OCI-LY1 (cell line): ENCODE data around the gene TMEM184B.

Experiments
- H2AFZ ChIP-seq: fragments of 200-600 bp; sonication (generic), shearing (Covaris generic); 2 replicates; pipeline ENCODE4 v1.6.0; 2014; ENCODE audit warnings: antibody characterized with exemption, mild to moderate bottlenecking, low read length
- H3F3A ChIP-seq: fragments of 200-600 bp; sonication (generic), shearing (Covaris generic); 2 replicates; pipeline ENCODE4 v1.6.0; 2014; ENCODE audit warnings: mild to moderate bottlenecking, antibody characterized with exemption, low read length, moderate library complexity; ENCODE audit not compliant: insufficient read depth
- H3K27ac ChIP-seq: fragments of 200-600 bp; sonication (generic); 2 replicates; pipeline ENCODE4 v1.5.1; 2014; ENCODE audit warnings: low read length, mixed run types, mild to moderate bottlenecking, low read depth; ENCODE audit not compliant: poor library complexity, severe bottlenecking
- H3K27me3 ChIP-seq: fragments of 200-600 bp; sonication (generic); 2 replicates; pipeline ENCODE4 v1.6.0; 2014; ENCODE audit warnings: antibody characterized with exemption, mild to moderate bottlenecking, low read length, moderate library complexity; ENCODE audit not compliant: insufficient read depth
- H3K36me3 ChIP-seq: fragments of 200-600 bp; sonication (generic); 2 replicates; pipeline ENCODE4 v1.6.1; 2014; ENCODE audit warnings: mild to moderate bottlenecking, antibody characterized with exemption, low read length, moderate library complexity, mixed read lengths; ENCODE audit not compliant: insufficient read depth
- H3K4me1 ChIP-seq: fragments of 200-600 bp; sonication (generic); 2 replicates; pipeline ENCODE4 v1.5.1; 2014; ENCODE audit warnings: mild to moderate bottlenecking, low read length, moderate library complexity; ENCODE audit not compliant: insufficient read depth, severe bottlenecking
- H3K4me2 ChIP-seq: fragments of 200-600 bp; sonication (generic), shearing (Covaris generic); 2 replicates; pipeline ENCODE4 v1.6.1; 2014; ENCODE audit warnings: low read length
- H3K4me3 ChIP-seq: fragments of 200-600 bp; sonication (generic); 2 replicates; pipeline ENCODE4 v1.5.1; 2014; ENCODE audit warnings: low read length, low read depth, mild to moderate bottlenecking, mixed read lengths; ENCODE audit not compliant: poor library complexity, severe bottlenecking
- H3K79me2 ChIP-seq: fragments of 200-600 bp; shearing (Covaris generic); 2 replicates; pipeline ENCODE4 v1.6.1; 2016; ENCODE audit warnings: mixed run types, low read length, mixed read lengths; ENCODE audit not compliant: insufficient read depth
- H3K9ac ChIP-seq: fragments of 200-600 bp; sonication (generic), shearing (Covaris generic); 2 replicates; pipeline ENCODE4 v1.6.1; 2014; ENCODE audit warnings: mild to moderate bottlenecking, low read length, mixed read lengths
- H3K9me2 ChIP-seq: fragments of 200-600 bp; sonication (generic), shearing (Covaris generic); 2 replicates; pipeline ENCODE4 v1.6.1; 2014; ENCODE audit warnings: low read depth, mild to moderate bottlenecking, low read length, mixed read lengths
- H3K9me3 ChIP-seq: fragments of 200-600 bp; shearing (Covaris generic); 2 replicates; pipeline ENCODE4 v1.6.1; 2014; ENCODE audit warnings: low read length, mixed read lengths
- H4K20me1 ChIP-seq: fragments of 200-600 bp; sonication (generic), shearing (Covaris generic); 2 replicates; pipeline ENCODE4 v1.6.0; 2016; ENCODE audit warnings: mild to moderate bottlenecking, low read length; ENCODE audit not compliant: insufficient read depth
- CTCF ChIP-seq: fragments of 200-600 bp; sonication (generic), shearing (Covaris generic); IDR thresholded peaks from 2 replicates; pipeline ENCODE4 v1.5.1; 2017; ENCODE audit warnings: mild to moderate bottlenecking, antibody characterized with exemption, low read length, moderate library complexity, mixed read lengths
- EZH2 ChIP-seq: fragments of 200-600 bp; sonication (generic), shearing (Covaris generic); IDR thresholded peaks from 2 replicates; pipeline ENCODE4 v1.8.0; 2017; ENCODE audit warnings: borderline replicate concordance, mixed run types, mild to moderate bottlenecking, antibody characterized with exemption, low read length, moderate library complexity, mixed read lengths

TMEM184B gene

GRCh38 chr22:38172832-38173640 lies 99.8 kb downstream of the TMEM184B start:
- Histone ChIP-seq H3K4me3 (no peak overlapping the region), H3K9ac (no peak overlapping the region; the same call in 1 of the 2 replicates), H3K36me3 (peaks cover 14% of the 10 kb centered on the region; the same call in 1 of the 2 replicates), H3K27ac (no peak overlapping the region), H3K4me2 (no peak overlapping the region; the same call in 1 of the 2 replicates), H3F3A (no peaks in the 10 kb centered on the region), H3K27me3 (no peaks in the 10 kb centered on the region), H2AFZ (no peak overlapping the region), H3K4me1 (peaks cover 29% of the 10 kb centered on the region), H3K9me2 (no peaks in the 10 kb centered on the region), H3K79me2 (no peaks in the 10 kb centered on the region), H3K9me3 (no peaks in the 10 kb centered on the region), H4K20me1 (no peaks in the 10 kb centered on the region)
- TF ChIP-seq CTCF, result no peak
- TF ChIP-seq EZH2, result no peak

- H3K79me2 ChIP-seq, result no peaks in the 10 kb centered on the region
- no peak overlapping the region for H3K4me3 ChIP-seq
- peaks cover 23% of the 10 kb centered on the region; the same call in 1 of the 2 replicates for H3K36me3 ChIP-seq
- no peak overlapping the region; the same call in 1 of the 2 replicates for H3K9ac ChIP-seq
- no peaks in the 10 kb centered on the region for H3K27me3 ChIP-seq
- no peak overlapping the region for H2AFZ ChIP-seq
- H3K9me2 ChIP-seq, result no peaks in the 10 kb centered on the region
- H3K4me1 ChIP-seq, result peaks cover 28% of the 10 kb centered on the region
- no peak overlapping the region for H3K27ac ChIP-seq
- no peaks in the 10 kb centered on the region for H4K20me1 ChIP-seq
- H3F3A ChIP-seq, result no peaks in the 10 kb centered on the region
- H3K9me3 ChIP-seq, result no peaks in the 10 kb centered on the region
- H3K4me2 ChIP-seq, result no peak overlapping the region; the same call in 1 of the 2 replicates
- no peak for TF ChIP-seq EZH2
- no peak for TF ChIP-seq CTCF
Measured at GRCh38 chr22:38171927-38172831, 100.6 kb downstream of the TMEM184B start.

GRCh38 chr22:38170469-38170868 lies 102.3 kb downstream of the TMEM184B start:
- TF ChIP-seq EZH2, result no peak
- no peak for TF ChIP-seq CTCF
- no peak overlapping the region for H3K27ac ChIP-seq
- H4K20me1 ChIP-seq, result no peaks in the 10 kb centered on the region
- H3K27me3 ChIP-seq, result no peaks in the 10 kb centered on the region
- H3K9me3 ChIP-seq, result no peaks in the 10 kb centered on the region
- H3F3A ChIP-seq, result no peaks in the 10 kb centered on the region
- H2AFZ ChIP-seq, result no peak overlapping the region
- peaks cover 23% of the 10 kb centered on the region; the same call in 1 of the 2 replicates for H3K36me3 ChIP-seq
- no peak overlapping the region for H3K9ac ChIP-seq
- H3K4me3 ChIP-seq, result no peak overlapping the region
- no peaks in the 10 kb centered on the region for H3K9me2 ChIP-seq
- peaks cover 17% of the 10 kb centered on the region for H3K4me1 ChIP-seq
- no peak overlapping the region for H3K4me2 ChIP-seq
- H3K79me2 ChIP-seq, result no peaks in the 10 kb centered on the region
